ENCODE measurements around the gene TENM4. TPM values are rescaled to one million over a fixed set of nuclear protein-coding genes. Genes with fewer than 3 reads are reported as not detected.

TENM4 gene
- total RNA-seq, 4 donors from 2014 or later, result 1.1 to 2.7 (median 2.0) TPM

DNA sequence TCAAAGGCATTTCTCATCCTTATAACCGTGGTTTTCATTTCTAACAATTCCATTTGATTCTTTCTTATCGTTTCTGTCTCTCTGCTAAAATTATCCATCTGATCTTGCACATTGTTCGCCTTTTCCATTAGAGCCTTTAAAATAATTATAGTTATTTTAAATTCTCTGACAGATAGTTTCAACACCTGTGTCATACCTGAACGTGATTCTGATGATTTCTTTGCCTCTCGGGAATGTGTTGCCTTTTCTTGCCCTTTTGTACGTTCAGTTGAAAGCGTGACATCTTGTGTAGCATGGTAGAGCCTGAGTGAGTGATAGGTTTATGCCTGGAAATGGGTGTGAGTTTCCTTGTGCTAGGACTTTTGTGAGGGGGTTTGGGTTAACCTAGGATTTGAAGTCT, 744.7 kb downstream of the TENM4 start:
- DNase-seq, result no peak
- no peak overlapping the region for H3K27ac ChIP-seq

GRCh38 chr11:78694152-78694551, 746.7 kb downstream of the TENM4 start:
- no peak for DNase-seq
- Histone ChIP-seq H3K9me3 (no peaks in the 10 kb centered on the region), H3K4me3 (no peak overlapping the region), H3K36me3 (no peaks in the 10 kb centered on the region), H3K4me1 (no peaks in the 10 kb centered on the region), H3K27ac (no peak overlapping the region), H3K27me3 (no peaks in the 10 kb centered on the region)
- TF ChIP-seq POLR2A (IDR thresholded peaks at IDR 0.05) (no peak), CTCF (IDR thresholded peaks at IDR 0.05) (no peak)

More for the DNA sequence above, 744.7 kb downstream of the TENM4 start:
- no peaks in the 10 kb centered on the region for H3K36me3 ChIP-seq
- H3K4me1 ChIP-seq, result no peaks in the 10 kb centered on the region
- H3K9me3 ChIP-seq, result no peaks in the 10 kb centered on the region
- no peaks in the 10 kb centered on the region for H3K27me3 ChIP-seq
- no peak overlapping the region for H3K4me3 ChIP-seq
- TF ChIP-seq CTCF (IDR thresholded peaks at IDR 0.05) (no peak), POLR2A (IDR thresholded peaks at IDR 0.05) (no peak)

DNA sequence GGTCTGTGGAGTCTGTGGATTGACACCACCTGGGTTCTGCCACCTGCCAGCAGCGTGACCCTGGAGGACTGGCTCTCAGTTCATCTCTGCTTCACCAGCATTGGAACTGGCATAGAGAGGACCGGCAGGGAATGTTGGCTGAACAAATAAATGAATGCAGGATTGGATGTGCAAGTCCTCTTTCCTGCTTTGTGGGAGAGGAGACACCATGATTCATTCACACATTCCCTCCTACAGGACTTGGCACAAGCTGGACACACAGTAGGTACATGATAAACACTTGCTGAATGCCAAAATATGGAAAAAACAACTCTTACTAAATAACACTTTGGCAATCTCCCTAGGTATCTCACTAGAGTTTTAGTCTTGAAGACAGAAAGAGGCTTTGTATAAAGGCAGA, 749.6 kb downstream of the TENM4 start:
- TF ChIP-seq CTCF (IDR thresholded peaks at IDR 0.05) (no peak), POLR2A (IDR thresholded peaks at IDR 0.05) (no peak)
- H3K4me3 ChIP-seq, result no peak overlapping the region
- no peak for DNase-seq
- H3K4me1 ChIP-seq, result no peaks in the 10 kb centered on the region
- H3K27me3 ChIP-seq, result no peaks in the 10 kb centered on the region
- H3K36me3 ChIP-seq, result no peaks in the 10 kb centered on the region
- H3K27ac ChIP-seq, result no peak overlapping the region
- H3K9me3 ChIP-seq, result no peaks in the 10 kb centered on the region

- H3K27me3 ChIP-seq, result no peaks in the 10 kb centered on the region
- TF ChIP-seq POLR2A (IDR thresholded peaks at IDR 0.05) (no peak), CTCF (IDR thresholded peaks at IDR 0.05) (no peak)
- H3K4me1 ChIP-seq, result no peaks in the 10 kb centered on the region
- no peak overlapping the region for H3K4me3 ChIP-seq
- no peaks in the 10 kb centered on the region for H3K9me3 ChIP-seq
- DNase-seq, result no peak
- H3K27ac ChIP-seq, result no peak overlapping the region
- no peaks in the 10 kb centered on the region for H3K36me3 ChIP-seq
Measured at GRCh38 chr11:78690352-78690987, 750.4 kb downstream of the TENM4 start.

GRCh38 chr11:78689585-78690153, 751.2 kb downstream of the TENM4 start:
- H3K4me1 ChIP-seq, result no peaks in the 10 kb centered on the region
- H3K9me3 ChIP-seq, result no peaks in the 10 kb centered on the region
- H3K4me3 ChIP-seq, result no peak overlapping the region
- H3K27me3 ChIP-seq, result no peaks in the 10 kb centered on the region
- no peak for DNase-seq
- TF ChIP-seq CTCF (IDR thresholded peaks at IDR 0.05), result no peak
- no peak for TF ChIP-seq POLR2A (IDR thresholded peaks at IDR 0.05)
- H3K27ac ChIP-seq, result no peak overlapping the region
- no peaks in the 10 kb centered on the region for H3K36me3 ChIP-seq

Measured in Peyer's patch (tissue), 4 donors.